Cortex of kidney (tissue), 1 donor: Measurements from ENCODE around the gene SPSB2.
"Not testable (repeated sequence)": the region's sequence is repeated elsewhere in the genome, so short reads cannot be mapped to it uniquely, and the experiment has no call there.

Source experiments
- DNase-seq: peaks from one replicate; lab custom pipeline; 2025; lab: John Stamatoyannopoulos, UW

SPSB2 gene

GRCh38 chr12:6870304-6870703, 2.8 kb downstream of the SPSB2 start:
- not testable (repeated sequence) for DNase-seq

GRCh38 chr12:6869049-6870021, 3.8 kb downstream of the SPSB2 start:
- DNase-seq: no peak

GRCh38 chr12:6868211-6869048, 4.7 kb downstream of the SPSB2 start:
- no peak for DNase-seq

GRCh38 chr12:6867413-6868210, 5.5 kb downstream of the SPSB2 start, which contains the start of gene TPI1:
Gene TPI1, plus strand, starts transcription at chr12:6867531. Its CDS starts 36 bp downstream, at chr12:6867567.
- no peak for DNase-seq

GRCh38 chr12:6866920-6867412, 6.1 kb downstream of the SPSB2 start:
- no peak for DNase-seq

- DNase-seq: no peak
Observed at GRCh38 chr12:6866163-6866919, 6.8 kb downstream of the SPSB2 start.

GRCh38 chr12:6865307-6865706, 7.8 kb downstream of the SPSB2 start:
- DNase-seq: not testable (repeated sequence)

GRCh38 chr12:6863586-6864321, 9.3 kb downstream of the SPSB2 start:
- no peak for DNase-seq

- no peak for DNase-seq
Observed at GRCh38 chr12:6863033-6863432, 10.1 kb downstream of the SPSB2 start.

GRCh38 chr12:6861391-6861790, 11.7 kb downstream of the SPSB2 start:
- DNase-seq: no peak

- DNase-seq: no peak
Observed at GRCh38 chr12:6860942-6861341, 12.2 kb downstream of the SPSB2 start.

- no peak for DNase-seq
Observed at GRCh38 chr12:6860116-6860515, 13.0 kb downstream of the SPSB2 start.

GRCh38 chr12:6858799-6859198, 14.3 kb downstream of the SPSB2 start:
- no peak for DNase-seq

GRCh38 chr12:6855322-6855721, 17.8 kb downstream of the SPSB2 start:
- DNase-seq: no peak

- no peak for DNase-seq
Observed at GRCh38 chr12:6854036-6854435, 19.1 kb downstream of the SPSB2 start.

GRCh38 chr12:6853626-6854025, 19.5 kb downstream of the SPSB2 start:
- no peak for DNase-seq

- no peak for DNase-seq
Observed at GRCh38 chr12:6852651-6853354, 20.3 kb downstream of the SPSB2 start.

GRCh38 chr12:6851921-6852650, 21.0 kb downstream of the SPSB2 start, which contains the start of gene USP5:
Gene USP5, plus strand, starts transcription at chr12:6852150. Its CDS starts 30 bp downstream, at chr12:6852180.
- peak; percentile 86 for DNase-seq
